PFSK-1 (cell line): ENCODE measurements around the gene TSPAN14.
A peak's percentile ranks its signal among the peaks of the same experiment; 100 is the strongest.

Source experiments
- FOXP2 ChIP-seq: optimal IDR thresholded peaks from 2 replicates; pipeline ENCODE3; 2011; ENCODE audit warnings: borderline replicate concordance, control low read depth, inconsistent platforms; ENCODE audit not compliant: insufficient read depth; ENCODE audit errors: extremely low read length, extremely low read depth
- POLR2AphosphoS5 ChIP-seq: IDR thresholded peaks from 2 replicates; pipeline ENCODE4 v1.6.1; 2012; ENCODE audit warnings: low read depth, mild to moderate bottlenecking, control low read depth, low read length, moderate library complexity
- REST ChIP-seq, 2 experiments: IDR thresholded peaks; 2 replicates each; pipeline versions ENCODE4 v1.6.1 to v1.8.0; 2011 to 2012; ENCODE audit warnings: low read depth in 2 of 2, low read length in 2 of 2, control low read depth in 1 of 2, inconsistent platforms in 1 of 2, mild to moderate bottlenecking in 1 of 2, moderate library complexity in 1 of 2; ENCODE audit not compliant: insufficient read depth in 1 of 2
- SIN3A ChIP-seq: IDR thresholded peaks from 2 replicates; pipeline ENCODE4 v1.6.1; 2012; ENCODE audit warnings: mild to moderate bottlenecking, low read length, moderate library complexity, borderline replicate concordance; ENCODE audit not compliant: insufficient read depth
- TAF1 ChIP-seq: IDR thresholded peaks from 2 replicates; pipeline ENCODE4 v1.6.1; 2012; ENCODE audit warnings: low read length, control low read depth, borderline replicate concordance; ENCODE audit not compliant: insufficient read depth

TSPAN14 gene

GRCh38 chr10:80509403-80510161 is 55.5 kb downstream of the TSPAN14 start:
- TF ChIP-seq TAF1 (no peak), POLR2AphosphoS5 (0 out of 2 replicates have a peak, but pooled peaks have one; percentile 20), REST (IDR thresholded peaks at IDR 0.05; ENCODE audit: insufficient read depth in 1 of 2, low read depth in 2 of 2, low read length in 2 of 2) (peak in 1 of 2 experiments; percentile 71; a peak in 1 of 4 replicates), FOXP2 (peak; percentile 53)

GRCh38 chr10:80512031-80512526 is 58.0 kb downstream of the TSPAN14 start:
- TF ChIP-seq SIN3A (no peak), FOXP2 (no peak), REST (IDR thresholded peaks at IDR 0.05; ENCODE audit: insufficient read depth in 1 of 2, low read depth in 2 of 2, low read length in 2 of 2) (no peak), POLR2AphosphoS5 (no peak), TAF1 (no peak)

GRCh38 chr10:80513106-80513505 is 59.0 kb downstream of the TSPAN14 start:
- TF ChIP-seq SIN3A (no peak), TAF1 (no peak), REST (IDR thresholded peaks at IDR 0.05; ENCODE audit: insufficient read depth in 1 of 2, low read depth in 2 of 2, low read length in 2 of 2) (no peak), POLR2AphosphoS5 (no peak), FOXP2 (no peak)

- TF ChIP-seq TAF1 (no peak), POLR2AphosphoS5 (no peak), SIN3A (no peak)
Observed at GRCh38 chr10:80515511-80515910, 61.4 kb downstream of the TSPAN14 start.

- TF ChIP-seq REST (IDR thresholded peaks at IDR 0.05; ENCODE audit: insufficient read depth in 1 of 2, low read depth in 2 of 2, low read length in 2 of 2) (no peak), TAF1 (no peak), POLR2AphosphoS5 (no peak), FOXP2 (no peak), SIN3A (no peak)
Observed at GRCh38 chr10:80515941-80516340, 61.8 kb downstream of the TSPAN14 start.
